Fibroblast of gingiva (primary cell): ENCODE results near the gene KRTAP12-3.
"Not testable (repeated sequence)": the region's sequence is repeated elsewhere in the genome, so short reads cannot be mapped to it uniquely, and the experiment has no call there.

Experiments used
- DNase-seq: peaks from one replicate; pipeline ENCODE4 v3.0.0-alpha.2; 2011; ENCODE audit warnings: low read depth

Gene KRTAP12-3

DNA sequence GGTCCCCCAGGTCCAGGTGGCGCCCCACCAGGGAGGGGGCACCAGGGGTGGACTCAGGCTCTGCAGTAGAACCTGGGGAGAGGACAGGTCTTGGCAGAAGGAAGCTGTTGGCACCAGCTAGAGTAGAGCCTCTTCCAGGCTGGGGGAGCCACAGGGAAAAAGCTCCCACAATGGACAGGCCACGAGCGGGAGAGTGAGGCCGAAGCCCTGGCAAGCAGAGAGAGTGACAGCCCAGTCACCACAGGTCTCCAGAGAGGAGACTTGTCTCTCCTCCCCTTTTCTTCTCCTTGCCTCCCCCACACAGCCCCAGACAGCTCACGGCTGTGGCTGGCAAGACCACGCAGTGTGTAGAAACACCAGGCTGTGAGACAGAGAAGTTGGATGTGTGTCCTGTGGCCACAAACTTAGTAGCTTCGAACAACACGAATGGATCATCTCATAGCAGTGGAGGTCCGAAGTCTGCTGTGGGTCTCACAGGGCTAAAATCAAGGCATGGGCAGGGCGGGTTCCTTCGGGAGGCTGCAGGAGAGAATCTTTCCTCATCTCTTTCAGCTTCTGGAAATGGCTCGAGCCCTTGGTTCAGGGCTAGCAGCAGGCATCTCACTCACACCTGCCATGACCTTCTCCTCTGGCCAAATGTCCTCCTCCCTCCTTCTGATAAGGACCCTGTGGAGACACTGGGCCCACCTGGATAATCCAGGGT lies 6.6 kb upstream of the KRTAP12-3 start:
- no peak for DNase-seq

DNA sequence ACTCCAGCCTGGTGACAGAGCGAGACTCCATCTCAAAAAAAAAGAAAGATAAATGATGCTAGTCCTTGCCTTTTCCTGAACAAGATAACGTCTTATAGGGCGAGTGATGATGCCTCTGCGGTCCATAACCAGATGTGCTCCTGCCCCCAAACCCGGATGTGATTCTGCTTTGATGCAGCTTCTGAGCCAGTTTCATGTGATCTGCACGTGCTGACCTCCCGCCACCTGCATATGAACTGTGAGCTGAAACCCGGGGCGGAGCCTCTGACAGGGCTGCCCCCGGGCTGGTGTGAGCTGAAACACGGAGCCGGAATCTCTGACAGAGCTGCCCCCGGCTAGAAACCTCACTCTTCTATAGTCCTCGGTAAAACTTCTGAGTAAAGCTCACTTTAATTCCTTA lies 4.6 kb upstream of the KRTAP12-3 start:
- DNase-seq: no peak

DNA sequence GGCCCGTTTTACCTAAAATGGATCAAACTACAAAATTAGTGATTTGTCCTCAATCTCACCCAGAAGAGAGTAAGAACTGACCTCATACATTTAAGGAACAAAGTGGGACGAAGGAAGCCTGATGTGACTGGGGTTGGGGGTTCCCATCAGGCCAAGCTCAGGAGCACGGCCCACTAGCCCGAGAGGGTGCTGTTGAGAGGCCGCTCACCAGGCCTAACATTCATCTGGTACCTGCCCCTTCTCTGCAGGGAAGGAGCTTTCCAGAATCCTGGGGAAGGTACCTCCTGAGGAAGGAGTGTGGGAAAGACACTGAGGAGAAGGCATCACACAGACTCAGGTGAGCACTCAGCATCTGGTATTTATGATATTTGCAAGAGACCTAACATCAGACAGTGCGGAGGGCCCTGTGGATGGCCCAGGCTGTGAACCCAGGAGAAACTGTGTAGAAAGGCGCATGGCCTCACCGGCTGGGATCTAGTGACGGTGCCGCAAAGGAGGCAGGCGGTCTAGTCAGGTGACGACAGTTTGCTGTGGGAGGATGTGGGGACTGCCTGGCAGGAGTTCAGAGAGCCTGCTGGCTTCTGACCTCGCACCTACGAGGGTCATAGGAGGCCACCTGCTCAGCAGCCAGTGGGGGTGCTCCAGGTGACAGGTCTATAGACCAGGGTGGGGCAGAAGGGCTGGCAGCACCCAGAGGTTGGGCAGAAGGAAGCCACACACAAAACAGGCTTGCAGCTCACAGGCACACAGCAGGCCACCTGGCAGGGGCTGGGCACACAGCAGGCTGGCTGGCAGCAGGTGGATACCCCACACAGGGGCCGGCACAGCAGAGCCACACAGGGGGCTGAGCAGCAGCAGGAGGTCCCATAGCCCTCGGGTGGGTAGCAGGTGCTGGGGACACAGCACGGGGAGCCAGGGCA lies 3.8 kb upstream of the KRTAP12-3 start:
- DNase-seq: no peak

DNA sequence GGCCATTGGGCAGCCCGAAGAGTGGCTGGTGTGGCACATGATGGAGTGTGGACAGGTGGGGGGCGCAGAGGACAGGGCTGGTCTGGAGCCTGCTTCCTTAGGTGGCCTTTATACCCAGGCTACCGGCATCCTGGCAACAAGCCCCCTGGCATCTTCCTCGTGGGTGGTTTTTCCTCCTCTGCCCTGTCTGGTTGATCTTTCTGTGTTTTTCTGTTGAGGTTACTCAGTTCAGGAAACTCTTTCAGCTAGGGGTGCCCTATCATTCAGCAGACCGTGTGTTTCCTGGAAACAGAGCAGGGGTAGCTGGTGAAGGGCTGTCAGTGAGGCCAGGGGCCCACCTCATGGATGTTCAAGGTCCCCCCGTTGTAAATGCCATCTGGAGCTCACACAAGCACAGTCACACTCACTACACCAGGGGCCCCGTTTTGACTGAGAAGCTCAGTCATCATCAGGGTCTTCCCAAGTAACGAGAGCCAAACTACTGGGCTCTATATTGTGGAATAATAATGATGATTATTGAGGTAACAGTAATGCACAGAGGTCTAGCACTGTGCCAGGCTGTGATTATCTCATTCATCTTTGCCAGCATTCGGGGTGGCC lies 3.1 kb upstream of the KRTAP12-3 start, which contains the start of gene KRTAP12-4:
Gene KRTAP12-4 (minus strand): TSS at position 84 of the 600 bp plus-strand sequence. CDS start 45 bp downstream, at position 39.
- no peak for DNase-seq

DNA sequence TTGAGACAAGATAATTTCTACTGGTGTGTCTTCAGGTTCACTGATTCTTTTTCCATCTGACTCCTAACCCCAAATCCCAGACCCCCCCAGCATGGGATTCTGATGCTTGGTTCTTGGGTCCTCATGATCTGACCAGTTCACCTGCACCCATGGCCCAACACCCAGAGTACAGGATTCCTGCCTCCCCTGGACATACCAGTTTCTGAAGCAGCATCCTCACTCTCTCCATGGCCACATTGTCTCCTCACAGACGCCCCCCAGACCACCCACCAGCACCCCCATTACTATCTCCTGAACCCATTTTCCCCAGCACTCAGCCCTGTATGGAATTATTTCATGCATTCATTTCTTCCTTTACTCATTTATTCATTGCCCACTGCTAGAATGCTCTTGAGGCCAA lies 864 bp upstream of the KRTAP12-3 start:
- no peak for DNase-seq

DNA sequence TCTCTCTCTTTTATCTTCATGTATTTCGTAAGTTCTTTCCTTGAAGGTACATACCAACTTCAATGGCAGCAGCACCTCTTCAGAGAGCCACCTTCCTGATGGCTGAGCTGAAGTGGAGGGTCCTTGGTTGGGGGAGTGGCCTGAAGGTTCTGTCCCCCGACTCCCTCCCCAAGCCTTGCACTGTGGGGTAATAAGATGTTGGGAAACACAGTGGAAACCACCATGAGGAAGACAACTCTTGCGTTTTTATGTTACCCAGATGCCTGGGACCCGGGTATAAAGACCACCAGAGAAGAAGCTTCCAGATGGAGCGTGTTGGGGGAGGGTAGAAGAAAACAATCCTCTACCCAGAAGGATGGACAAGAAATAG lies 794 bp downstream of the KRTAP12-3 start:
- DNase-seq: no peak

DNA sequence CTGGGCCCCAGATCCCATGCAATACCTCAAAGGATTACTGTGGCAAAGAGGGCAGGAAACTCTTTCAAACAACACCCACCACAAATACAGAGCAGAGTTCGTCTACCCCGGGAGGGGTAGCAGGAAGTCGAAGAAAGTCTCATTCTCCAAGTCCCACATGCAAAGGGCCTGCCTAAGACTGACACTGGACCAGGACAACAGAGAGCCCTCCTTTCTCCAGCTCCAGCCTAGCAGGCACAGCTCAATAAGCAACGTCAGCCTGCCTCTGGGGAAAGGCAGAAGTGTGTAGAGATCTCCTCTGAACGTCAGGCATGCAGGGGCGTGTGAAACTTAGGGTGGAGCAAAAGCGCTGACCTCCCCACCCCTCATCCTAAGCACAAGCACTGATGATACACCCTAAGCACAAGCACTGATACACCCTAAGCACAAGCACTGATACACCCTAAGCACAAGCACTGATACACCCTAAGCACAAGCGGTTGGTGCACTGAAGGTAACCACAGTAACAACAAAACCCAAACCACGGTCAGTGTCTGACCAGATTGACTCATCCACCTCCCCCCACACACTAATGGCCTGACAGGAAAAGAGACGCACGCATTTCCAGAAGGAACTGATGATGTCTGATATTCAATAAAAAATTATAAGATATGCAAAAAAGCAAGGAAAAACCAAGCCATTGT lies 1.3 kb downstream of the KRTAP12-3 start:
- DNase-seq: no peak

DNA sequence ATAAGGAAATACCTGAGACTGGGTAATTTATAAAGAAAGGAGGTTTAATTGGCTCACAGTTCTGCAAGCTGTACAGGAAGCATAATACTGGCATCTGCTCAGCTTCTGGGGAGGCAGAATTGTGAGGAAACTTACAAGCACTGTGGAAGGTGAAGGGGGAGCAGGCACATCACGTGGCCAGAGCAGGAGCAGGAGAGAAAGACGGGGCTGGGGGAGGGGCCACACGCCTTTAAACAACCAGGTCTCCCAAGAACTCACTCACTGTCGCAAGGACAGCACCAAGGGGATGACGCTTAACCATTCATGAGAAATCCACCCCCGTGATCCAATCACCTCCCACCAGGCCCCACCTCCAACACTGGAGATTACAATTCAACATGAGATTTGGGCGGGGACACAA lies 3.8 kb downstream of the KRTAP12-3 start:
- DNase-seq: not testable (repeated sequence)

DNA sequence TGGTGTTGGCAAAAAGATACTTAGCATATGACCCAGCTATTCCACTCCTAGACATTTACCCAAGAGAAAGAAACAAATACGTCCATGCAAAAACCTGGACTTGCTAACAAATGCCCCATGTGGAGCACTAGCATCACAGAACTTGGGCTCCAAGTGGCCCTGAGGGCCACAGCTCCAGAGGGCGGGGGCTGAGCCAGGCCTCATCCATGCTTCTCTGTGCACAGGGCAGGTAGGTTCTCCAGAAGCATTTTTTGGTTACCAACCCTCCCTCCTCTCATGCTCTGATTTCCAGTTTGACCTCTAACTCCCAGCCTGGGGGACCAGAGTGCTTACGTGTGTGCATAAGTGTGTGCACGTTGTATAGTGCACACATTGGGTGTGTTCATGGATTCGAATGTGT lies 7.0 kb downstream of the KRTAP12-3 start:
- DNase-seq: no peak

DNA sequence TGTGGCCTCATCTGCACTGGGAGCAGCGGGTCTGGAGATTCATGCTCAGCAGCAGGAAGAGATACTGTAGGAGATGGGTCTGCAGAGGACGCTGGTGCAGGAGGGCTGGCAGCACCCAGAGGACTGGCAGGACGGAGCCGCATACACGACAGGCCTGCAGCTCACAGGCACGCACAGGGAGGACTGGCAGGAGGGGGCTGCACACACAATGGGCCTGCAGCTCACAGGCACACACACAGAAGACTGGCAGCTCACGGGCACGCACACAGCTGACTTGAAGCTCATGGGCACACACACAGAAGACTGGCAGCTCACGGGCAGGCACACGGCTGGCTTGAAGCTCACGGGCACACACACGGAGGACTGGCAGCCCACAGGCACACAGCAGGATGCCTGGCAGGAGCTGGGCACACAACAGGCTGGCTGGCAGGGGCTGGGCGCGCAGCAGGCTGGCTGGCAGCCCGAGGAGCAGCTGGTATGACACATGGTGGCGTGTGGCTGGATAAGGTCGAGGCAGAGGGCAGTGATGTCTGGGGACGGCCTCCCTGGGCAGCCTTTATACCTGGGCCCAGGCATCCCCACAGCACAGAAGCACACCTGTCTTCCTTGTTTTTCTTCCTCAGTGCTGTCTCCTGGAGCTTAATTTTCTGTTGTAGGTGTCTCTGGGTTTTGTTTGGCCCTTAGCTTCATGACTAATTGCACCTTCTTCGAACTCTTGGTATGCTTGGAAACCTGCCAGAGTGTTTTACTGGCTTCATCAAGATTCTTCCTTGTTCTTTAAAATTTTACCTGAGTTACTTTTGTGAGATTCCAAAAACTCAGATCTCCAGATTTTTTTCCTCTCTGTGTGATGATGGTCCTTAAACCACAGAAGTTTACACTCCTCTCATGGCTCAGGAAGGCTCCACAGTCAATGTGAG lies 8.9 kb downstream of the KRTAP12-3 start, which contains the start of gene KRTAP12-2:
Gene KRTAP12-2 (minus strand): TSS at position 527 of the 920 bp plus-strand sequence. CDS start 41 bp downstream, at position 486.
- DNase-seq: no peak

DNA sequence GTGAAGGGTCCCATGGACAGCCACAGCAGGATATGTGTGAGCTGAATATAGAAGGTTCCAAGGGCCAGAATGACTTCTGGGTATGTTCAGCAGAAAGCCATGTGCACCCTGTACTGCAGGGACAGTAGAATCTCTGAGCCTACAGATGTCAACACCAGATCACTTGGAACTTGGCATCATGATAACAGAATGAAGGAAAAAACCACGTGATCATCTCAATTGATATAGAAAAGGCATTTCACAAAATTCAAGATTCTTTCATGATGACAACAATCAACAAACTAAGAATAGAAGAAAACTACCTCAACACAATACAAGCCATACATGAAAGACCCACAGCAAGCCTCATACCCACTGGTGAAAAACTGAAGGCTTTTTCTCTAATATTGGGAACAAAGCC lies 9.9 kb downstream of the KRTAP12-3 start:
- DNase-seq: no peak

DNA sequence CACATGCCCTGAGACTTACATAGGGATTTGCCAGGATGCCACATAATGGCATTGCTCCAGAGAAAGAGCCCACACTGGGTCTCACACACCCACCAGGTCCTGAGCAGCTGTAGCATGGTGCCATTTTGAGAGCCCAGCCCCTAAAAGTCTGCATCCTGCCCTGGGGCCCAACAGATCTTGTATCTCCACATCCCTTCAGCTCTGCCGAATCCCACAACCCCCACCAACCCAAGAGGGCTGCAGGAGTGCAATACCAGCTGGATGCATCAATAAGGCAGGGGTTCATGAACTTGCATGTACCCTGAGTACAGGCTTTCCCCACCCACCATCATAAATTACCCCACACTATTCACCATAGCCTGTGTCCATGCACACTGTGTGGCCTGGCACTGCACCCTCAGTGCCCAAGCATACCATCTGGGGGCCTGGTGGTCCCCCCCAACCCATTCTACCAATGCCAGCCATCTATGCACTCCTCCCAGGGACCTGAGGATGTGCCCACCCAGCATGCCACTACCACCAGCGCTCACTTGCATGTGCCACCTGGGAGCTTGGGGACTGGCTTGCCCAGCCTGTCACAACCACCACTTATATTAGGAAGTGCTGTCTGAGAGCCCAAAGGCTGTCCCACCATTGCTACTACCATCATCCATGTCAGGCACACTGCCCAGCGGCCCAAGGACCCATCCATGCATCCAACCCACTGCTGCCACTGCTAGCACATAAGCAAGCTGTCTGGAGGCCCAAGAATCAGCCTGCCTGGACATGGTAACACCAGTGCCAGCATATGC lies 13.1 kb downstream of the KRTAP12-3 start:
- DNase-seq: no peak

DNA sequence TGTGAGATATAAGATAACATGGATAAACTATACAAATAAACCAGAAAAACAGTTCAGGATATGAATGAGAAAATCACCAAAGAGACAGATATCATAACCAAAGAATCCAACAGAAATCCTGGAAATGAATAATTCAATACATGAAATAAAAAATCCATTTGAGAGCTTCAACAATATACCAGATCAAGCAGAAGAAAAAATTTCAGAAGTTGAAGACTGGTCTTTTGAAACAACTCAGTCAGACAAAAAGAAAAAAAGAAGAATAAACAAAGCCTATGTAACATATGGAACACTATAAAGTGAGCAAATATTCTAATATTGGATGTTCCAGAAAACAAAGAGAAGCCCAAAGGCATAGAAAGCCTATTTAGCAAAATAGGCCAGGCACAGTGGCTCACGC lies 14.2 kb downstream of the KRTAP12-3 start:
- DNase-seq: no peak

DNA sequence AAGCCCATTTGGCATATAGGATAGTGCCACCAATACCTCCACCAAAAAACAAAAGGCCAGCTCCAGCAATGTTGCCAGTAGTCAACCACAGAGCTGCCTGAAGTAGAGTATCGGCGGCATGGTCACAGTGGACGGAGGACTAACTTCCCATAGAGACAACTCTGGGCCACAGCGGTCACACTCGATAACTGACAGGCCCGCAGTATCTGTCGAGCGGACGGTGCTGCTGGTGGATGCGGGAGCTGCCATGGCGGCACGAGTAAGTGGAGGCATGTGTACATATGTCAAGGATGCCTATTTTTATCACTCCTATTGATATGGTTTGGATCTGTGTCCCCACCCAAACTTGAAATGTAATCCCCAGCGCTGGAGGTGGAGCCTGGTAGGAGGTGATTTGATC lies 20.1 kb downstream of the KRTAP12-3 start:
- no peak for DNase-seq

DNA sequence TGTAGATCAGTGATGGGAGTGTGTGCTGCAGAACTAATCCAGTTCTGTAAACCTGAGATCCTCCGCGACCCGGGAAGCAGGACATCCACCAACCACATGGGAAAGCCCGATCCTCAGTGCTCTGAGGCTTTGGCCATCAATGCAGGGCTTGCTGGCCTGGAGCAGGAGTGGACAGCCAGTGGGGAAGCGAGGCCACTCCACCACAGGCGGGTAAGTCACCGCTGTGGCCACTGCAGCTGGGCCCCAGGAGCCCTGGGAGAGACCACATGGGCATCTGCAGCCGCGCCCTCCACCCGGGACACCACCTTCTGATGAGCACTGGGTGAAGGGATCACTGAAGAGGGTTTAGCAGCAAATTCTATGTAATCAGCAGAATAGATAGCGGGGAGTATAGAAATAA lies 23.4 kb downstream of the KRTAP12-3 start:
- no peak for DNase-seq

DNA sequence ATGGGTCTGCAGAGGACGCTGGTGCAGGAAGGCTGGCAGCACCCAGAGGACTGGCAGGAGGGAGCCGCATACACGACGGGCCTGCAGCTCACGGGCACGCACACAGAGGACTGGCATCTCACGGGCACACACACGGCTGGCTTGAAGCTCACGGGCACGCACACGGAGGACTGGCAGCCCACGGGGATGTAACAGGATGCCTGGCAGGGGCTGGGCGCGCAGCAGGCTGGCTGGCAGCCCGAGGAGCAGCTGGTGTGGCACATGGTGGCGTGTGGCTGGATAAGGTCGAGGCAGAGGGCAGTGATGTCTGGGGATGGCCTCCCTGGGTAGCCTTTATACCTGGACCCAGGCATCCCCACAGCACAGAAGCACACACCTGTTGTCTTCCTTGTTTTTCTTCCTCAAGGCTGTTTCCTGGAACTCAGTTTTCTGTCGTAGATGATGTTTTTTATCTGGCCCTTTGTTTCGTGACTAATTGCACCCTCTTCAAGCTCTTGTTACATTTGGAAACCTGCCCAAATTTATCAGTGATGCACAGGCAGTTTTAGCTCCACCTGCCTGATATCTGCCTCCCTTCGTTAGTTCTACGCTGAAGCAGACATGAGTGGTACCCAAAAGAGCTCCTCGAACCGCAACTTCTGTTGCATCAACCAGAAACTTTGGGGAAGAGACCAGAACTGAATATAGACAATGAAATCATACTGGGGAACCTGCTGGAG lies 24.3 kb downstream of the KRTAP12-3 start, which contains the start of gene KRTAP12-1:
Gene KRTAP12-1 (minus strand): TSS at position 303 of the 719 bp plus-strand sequence. CDS start 40 bp downstream, at position 263.
- DNase-seq: no peak

DNA sequence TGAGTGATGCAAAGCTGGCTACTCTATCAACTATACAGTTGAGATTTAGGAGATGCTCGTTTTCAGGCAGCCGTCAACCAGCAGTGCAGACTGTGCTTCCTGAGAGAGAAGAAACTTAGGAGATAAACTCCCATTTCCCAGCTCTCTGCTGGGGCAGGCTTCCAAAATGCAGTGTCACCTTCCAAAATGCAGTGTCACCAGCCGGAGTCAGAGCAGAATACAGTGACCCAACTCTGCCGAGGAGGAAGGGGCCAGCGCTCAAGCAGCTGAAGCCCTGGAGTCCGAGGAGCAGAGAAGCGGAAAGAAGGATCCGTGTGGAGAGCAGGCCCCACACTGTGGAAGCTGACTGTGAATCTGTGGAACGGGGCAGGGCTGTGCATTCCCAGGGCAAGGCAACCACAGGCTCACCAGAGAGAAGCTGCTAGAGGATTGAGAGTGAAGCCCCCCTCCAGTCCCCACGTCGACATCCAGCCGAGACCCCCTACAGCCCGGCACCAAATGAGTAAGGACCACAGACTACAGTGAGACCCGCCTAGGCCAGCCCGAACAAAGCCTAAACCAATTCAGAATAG lies 24.9 kb downstream of the KRTAP12-3 start:
- DNase-seq: no peak

DNA sequence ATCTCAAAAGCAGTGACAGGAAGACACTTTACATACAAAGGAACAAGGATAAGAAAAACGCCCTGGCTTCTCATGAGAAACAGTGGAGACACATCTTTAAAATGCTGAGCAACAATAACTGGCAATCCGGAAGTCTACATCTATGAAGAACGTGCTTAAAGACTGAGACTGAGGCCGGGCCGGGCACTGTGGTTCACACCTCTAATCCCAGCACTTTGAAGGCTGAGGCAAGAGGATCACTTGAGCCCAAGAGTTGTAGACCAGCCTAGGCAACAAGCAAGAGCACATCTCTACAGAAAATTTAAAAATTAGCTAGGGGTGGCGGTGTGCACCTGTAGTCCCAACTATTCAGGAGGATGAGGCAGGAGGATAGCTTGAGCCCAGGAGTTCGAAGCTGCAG lies 26.3 kb downstream of the KRTAP12-3 start:
- DNase-seq: no peak

DNA sequence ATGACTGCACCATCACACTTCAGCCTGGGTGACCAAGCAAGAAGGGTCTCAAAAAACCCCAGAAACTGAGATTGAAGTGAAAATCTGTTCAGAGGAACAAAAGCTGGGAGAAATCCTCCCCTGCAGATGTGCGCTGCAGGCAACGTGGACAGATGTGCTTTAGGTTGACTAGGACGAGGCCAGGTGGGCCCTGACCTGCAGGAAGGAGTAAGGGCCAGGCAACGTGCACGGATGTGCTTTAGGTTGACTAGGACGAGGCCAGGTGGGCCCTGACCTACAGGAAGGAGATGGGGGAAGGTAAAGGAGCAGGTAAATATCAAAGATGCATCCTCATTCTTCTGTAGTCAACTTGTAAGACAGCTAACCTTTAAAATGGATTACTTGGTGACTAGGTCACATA lies 26.8 kb downstream of the KRTAP12-3 start:
- DNase-seq: no peak
